T follicular helper cell (primary cell): ENCODE data around the gene APOBEC3H.
A peak's percentile ranks its signal among the peaks of the same experiment; 100 is the strongest.

Experiments
- DNase-seq: peaks from one replicate; pipeline ENCODE4 v3.0.0-alpha.2; 2020; ENCODE audit warnings: low read depth

APOBEC3H gene

GRCh38 chr22:39135092-39135896, 38.2 kb downstream of the APOBEC3H start:
- DNase-seq, result no peak

GRCh38 chr22:39136317-39136716, 39.3 kb downstream of the APOBEC3H start:
- no peak for DNase-seq

- no peak for DNase-seq
Measured at GRCh38 chr22:39138357-39138997, 41.4 kb downstream of the APOBEC3H start.

DNA sequence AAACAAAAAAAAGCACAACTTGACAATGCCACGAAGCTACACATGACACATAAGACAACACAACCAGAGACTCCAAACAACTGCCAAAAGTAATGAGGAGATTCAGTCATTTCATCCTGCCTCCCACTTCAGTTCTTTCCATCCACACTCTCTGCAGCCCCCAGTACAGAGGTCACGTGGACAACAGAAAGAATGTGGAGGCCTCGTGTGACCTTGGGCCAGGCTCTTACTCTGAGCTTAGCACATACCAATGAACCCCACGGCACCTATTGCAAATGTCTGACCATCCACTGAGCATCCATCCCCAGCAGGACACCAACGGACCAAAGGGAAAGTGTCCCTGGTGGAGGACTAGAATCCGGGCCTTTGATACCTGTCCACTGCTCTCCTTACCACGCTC, 42.9 kb downstream of the APOBEC3H start:
- no peak for DNase-seq

DNA sequence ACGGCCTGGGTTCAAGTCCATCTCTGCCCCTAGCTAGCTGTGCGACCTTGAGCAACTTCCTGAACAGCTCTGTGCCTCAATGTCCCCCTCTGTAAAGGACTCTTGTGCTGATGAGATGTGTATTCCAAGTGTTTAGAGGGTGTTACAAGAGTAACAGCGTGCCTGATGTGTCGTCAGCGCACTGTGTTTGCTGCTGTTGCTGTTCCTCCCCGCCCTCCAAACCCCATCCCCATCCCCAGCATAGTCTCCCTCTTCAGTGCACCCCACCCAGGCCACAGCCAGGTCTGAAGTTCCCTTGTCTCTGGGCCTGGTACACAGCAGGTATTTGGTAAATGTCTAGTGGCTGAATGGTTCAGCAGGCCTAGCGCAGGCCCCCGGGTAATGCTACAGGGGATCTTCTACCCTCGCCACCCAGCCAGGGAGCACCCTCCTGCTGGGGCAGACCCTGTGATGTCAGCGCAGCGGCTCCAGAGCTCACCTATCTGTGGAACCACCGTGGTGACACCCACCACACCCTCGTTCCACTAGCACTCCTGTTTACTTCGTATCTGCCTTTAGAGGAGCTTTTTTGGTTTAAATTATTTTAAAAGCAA, 45.1 kb downstream of the APOBEC3H start:
- DNase-seq, result no peak

- DNase-seq, result no peak
Measured at GRCh38 chr22:39144101-39144767, 47.2 kb downstream of the APOBEC3H start.

DNA sequence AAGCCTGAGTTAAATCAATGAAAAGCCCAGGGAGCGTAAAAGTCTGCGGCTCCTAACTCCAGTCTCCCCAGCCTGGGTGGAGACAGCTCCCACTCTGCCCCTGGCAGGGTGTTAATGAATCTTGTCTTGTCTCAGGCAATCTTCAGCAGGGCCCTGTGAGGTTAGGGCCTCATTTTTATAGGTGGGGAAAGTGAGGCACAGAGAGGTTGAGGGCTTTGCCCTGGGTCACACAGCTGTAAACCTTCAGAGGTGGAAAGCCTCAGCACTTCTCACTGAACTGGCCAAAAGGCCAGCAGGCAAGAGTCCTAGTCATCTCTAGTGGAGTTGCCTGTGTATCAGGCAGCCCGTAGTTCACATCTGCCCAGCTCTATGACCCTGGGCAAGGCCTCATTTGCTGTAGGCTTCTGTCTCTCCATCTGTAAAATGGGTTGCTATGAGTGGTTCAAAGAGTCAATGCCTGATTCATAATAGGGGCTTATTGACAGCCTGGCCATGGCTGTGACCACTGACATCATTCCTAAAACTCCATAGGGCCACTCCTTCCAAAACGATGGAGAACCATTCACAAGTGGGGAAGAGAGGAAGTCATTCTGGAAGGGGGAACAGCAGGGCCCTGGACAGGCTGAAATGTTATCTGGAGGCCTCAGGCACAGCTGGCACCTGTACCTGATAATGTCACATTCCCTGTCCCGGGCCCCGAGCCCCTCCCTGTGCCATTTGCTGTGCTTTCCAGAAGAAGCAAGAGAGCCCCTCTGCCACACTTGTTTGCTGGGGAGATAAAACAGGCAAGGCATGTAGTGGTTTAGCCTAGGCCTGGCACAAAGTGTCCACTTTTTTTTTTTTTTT, 49.4 kb downstream of the APOBEC3H start:
- no peak for DNase-seq

GRCh38 chr22:39147335-39148025, 50.4 kb downstream of the APOBEC3H start:
- no peak for DNase-seq

GRCh38 chr22:39148026-39148726, 51.1 kb downstream of the APOBEC3H start:
- DNase-seq, result no peak

DNA sequence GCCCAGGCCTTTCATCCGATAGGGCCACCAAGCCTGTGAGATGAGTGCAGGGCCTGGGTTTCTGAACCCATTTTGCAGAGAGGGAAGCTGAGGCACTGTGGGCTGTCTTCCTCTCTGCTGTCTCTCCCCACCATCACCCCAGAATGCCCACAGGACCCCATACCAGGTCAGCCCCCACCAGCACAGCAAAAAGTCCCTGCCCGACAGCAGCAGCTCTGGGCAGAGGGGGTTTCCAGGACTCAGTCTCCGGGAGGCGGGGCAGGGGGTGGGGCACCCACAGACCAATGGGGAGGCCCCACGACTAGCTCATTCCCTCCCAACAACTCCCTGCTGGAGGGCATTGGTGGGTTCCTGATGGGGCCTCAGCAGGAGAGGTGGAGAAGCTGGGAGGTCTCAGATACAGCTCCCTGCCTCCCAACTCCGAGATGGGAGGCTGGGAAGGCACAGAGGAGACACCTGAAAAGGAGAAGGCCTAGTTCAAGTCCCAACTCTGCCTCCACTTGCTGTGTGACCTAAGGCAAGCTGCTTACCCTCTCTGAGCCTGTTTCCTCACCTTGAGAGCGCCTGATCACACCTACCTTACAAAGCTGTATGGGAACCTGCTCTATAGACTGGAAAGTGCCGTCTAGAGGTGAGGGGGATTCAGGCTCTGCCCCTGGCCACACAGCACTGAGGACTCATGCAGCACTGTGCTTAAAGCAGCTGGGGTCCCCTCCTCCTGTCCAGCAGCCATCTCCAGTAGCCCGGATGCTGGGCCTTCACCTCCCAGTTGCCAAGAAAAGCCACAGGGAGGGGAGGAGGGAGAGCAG, 51.9 kb downstream of the APOBEC3H start:
- DNase-seq, result peak; percentile 66

- no peak for DNase-seq
Measured at GRCh38 chr22:39149915-39150847, 53.1 kb downstream of the APOBEC3H start.

- no peak for DNase-seq
Measured at GRCh38 chr22:39150848-39151215, 53.8 kb downstream of the APOBEC3H start.

- DNase-seq, result no peak
Measured at GRCh38 chr22:39151329-39151975, 54.4 kb downstream of the APOBEC3H start.

DNA sequence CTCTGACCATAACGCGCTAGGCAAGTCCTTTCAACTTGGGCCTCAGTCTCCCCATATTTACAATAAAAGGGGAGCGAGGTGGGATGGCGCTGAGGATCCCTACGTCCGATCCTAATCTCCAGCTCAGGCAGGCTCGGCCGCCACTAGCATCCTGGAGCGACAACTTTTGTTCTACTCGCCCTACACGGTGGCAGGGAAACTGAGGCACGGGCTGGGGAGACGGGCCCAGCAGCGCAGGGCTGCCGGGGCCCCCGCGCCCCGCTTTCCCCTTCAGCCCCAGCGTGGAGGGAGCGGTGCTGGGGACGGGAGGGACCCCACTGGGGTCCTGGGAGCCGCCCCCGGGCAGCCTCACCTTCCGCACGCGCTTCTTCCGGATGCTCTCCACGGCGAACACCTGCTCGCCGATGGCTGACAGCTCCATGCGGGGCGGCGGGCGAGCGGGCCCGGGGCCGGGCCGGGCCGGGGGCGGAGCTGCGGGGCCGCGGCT, 55.0 kb downstream of the APOBEC3H start:
- DNase-seq, result no peak

DNA sequence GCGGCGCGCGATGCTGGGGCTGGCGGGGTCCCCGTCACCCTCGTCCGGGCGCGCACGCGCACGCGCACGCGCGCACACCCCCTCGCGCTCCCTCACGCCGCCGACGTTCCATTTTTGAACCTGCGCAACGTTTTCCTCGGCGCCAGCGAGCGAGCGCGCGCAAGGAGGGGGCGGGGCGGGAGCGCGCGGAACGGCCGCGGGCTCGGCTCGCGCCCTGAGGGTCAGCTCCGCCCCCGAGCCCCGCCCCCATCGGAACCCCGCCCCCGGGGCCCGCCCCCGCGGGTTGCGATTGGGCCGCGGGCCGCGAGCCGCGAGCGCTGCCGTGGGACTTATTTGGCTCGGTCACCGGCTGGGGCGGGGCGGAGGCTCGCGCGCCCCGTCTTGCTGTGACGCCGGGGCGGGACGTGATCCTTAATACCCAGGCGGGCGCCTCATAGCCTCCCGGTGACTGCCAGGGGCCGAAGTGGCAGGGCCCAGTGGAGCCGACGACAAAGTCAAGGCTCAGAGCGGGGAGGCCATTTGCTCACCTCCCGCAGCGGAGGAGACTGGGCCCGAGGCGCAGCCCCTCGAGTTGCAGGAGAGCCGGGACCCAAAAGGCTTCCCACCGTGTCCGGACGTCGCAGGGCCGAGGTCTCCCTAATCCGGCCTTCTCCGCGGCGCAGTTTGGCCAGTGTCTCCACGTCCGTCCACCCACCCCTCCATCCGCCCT, 55.6 kb downstream of the APOBEC3H start, which contains the start of gene CBX7:
Gene CBX7 (minus strand): TSS at position 170 of the 709 bp plus-strand sequence. CDS start 236 bp downstream, outside the sequence.
- DNase-seq, result peak; percentile 89

DNA sequence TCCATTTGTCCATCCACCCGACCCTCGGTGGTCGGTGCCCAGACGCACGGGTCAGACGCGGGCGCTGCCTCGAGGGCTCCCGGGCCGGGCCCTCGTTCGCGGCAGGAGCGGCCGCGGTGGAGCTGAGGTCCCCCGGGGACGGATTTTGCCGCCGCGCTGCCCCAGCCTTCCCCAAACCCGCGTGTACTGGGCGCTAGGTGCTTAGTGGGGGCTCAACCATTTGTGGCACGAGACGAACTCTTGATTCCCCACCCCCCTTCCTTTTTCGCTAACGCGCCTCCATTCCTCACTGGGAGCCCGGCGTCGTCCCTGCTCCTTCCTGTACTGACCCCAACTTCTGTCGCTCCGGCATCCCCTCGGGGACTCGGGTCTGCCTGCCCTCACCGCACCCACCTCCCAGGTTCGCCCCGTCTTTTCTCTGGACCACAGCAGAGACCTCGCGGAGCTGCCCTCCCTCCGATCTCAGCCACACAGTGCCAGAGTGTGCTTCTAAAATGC, 56.2 kb downstream of the APOBEC3H start:
- DNase-seq, result no peak
